Cortex of kidney (tissue), 1 donor: Measurements from ENCODE around the gene NUDT14.

Source experiments
- DNase-seq: peaks from one replicate; lab custom pipeline; 2025; lab: John Stamatoyannopoulos, UW

NUDT14 gene

DNA sequence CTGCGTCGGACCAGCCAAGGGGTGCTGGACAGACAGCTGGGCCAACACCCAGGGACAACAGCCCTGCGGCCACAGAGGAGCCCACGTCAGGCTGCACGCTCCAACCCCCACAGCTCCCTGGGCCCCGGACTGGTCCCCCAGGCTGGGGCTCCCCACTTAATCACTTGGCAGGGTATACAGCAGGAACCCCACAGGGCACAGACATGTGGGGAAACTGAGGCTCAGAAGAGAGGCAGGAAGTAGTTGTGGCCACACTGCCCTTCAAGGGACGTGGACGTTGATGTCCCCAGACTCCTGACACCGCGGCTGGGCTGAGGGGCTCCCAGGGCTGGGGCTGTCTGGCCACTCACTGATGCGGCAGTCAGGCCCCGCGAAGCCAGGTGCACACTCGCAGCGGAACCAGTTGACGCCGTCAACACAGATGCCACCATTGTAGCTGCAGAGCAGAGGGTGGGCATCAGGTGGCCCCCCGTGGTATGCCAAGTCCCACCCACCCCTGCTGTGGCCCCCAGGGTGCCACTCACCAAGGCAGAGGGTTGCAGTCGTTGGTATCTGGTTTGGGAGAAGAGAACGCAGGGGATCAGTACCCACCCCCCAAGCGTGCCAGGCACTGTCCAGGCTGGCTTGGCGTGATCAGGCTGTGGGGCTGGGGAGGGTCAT, 34.0 kb downstream of the NUDT14 start:
- no peak for DNase-seq

DNA sequence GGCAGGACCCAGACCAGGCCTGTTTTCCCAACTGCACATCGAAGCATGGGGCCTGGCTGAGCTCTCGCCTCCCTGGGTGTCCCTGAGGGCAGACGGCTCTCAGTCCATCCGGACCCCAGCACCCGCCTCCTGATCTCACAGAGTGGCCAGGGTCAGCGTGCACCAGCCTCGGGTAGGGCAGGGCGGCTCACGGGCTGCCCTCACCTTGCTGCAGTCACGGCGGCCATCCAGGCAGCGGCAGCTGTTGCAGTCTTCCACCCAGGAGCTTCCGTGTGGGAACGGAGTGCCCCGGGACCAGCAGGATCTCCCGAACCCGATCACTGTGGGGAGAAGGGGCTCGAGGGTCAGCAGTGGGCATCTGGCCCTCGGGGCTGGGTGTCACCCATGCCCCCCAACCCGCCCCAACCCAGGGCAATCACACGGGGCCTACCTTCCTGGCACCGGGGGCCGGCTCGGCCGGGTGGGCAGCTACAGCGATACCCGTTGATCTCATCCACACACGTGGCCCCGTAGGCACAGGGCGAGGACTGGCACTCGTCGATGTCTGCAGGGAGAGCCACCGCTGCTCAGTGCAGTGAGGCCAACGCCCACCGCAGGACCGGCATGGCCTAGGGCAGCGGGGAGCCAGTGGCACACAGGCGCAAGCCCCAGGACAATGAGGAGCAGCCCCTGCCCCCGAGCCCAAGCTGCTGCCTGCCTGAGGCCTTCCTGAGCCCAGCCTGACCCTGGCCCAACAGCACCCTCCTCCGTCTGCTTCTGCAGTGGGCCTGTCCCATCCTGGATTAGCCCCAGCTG, 34.7 kb downstream of the NUDT14 start:
- DNase-seq, result no peak

DNA sequence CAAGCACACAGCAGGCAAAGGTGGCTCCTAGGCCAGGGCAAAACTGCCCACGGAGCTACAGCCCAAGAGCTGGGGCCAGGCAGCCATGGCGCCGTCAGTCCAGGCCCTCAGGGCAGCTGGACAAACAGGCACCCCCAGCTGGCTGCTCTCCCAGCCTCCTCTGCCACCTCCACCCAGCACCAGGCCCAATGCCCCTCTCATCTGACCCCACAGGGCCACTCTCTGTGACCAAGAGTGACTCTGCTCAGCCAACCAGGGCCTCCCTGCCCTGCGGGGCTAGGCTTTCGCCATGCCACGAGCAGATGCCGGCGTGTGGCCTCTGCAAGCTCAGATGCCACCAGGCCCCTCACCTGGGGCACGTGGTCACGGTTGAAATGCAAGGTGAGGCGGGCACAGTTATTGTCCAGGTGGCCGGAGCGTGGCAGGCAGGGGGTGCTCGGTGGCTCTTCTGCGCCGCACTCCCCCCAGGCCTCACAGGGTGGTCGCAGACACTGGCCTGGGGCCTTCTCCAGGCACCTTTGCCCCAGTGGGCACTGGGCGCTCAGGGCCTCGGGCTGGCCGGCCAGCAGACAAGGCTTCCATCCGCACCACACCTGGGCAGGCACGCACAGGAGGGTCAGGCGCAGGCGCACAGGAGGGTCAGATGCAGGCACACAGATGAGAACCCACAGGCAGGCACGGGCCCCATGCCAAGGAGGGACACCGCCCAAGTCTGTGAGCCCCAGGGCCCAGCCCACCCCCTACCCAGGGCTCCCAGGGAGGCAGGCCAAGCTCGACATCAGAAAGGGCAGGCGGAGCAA, 35.5 kb downstream of the NUDT14 start:
- DNase-seq, result no peak

DNA sequence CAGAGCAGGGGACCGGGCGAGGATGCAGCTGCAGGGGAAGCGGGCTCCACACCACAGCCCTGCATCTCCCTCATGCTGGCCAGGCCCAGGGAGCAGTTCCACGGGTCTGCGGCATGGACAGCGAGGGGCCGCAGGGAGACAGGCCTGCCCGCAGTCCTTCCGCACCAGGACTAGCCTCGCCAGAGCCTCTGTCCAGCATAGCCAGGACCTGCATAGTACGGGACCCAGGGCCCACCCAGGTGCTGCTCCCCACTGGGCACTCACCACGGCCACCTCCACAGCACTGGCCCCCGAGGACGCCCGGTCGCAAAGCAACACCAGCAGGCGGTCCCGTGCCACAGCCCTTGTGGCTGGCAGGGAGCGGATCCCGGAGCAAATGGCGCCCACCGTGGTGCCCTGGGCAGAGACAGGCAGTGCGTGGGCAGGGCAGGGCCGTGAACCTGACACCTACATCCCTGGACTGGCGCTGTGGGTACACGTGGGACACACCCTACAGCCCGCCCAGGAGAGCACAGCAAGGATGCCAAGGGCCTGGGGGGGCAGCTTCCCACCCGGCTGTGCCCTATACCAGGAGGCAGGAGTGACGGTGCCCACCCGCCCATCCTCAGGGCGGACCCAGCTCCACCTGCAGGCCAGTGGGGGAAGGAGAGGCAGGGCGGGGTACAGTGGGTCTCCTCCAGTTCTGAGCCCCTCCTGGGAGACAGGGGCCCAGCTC, 36.3 kb downstream of the NUDT14 start:
- DNase-seq, result no peak

DNA sequence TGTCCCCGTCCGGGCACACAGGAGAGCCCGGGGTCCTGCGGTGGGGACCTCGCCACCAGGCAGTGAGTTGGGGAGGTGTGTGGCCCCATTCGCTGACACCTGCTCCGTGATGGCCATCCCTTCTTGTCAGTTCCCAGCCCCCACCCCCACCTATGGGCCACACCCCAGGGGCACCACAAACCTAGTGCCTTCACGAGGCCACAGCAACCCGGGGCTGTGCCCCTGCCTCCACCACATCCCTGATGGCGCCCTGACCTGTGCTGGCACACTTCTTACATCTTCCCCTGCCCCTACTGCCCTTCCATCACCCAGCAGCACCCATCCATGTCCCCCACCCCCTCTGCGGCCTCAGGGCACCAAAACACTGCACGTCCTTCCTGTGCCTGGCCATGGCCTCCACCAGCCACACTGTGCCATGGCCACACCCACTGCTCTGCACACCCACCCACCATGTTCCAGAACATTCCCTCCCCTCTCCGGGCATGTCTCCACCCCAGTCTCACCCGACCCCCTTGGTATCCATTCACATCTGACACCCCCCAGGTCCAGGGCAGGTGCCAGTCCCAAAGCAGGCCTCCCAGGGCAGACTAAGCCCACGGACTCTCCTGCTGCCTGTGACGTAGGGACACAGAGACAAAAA, 37.0 kb downstream of the NUDT14 start:
- no peak for DNase-seq

DNA sequence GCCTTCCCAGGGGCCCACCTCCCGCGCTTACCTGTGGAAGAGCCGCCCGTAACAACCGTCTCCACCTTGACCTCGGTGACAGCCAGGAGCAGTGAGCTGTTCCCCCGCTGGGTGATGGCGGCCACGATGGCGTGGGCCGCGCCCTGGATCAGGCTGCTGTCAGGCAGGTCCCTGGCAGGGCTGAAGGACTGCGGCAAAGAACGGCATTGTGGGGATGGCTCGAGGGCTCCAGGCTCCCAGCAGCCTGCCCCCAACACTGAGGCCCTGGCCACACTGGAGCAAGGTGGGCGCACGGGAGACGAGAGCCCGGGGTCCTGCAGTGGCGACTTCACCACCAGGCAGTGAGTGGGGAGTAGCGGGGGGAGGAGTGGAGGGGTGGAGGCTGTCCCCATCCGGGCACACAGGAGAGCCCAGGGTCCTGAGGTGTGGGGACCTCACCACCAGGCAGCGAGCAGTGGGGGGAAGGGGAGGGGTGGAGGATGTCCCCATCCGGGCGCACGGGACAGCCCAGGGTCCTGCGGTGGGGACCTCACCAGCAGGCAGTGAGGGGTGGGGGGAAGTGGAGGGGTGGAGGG, 37.6 kb downstream of the NUDT14 start:
- no peak for DNase-seq

DNA sequence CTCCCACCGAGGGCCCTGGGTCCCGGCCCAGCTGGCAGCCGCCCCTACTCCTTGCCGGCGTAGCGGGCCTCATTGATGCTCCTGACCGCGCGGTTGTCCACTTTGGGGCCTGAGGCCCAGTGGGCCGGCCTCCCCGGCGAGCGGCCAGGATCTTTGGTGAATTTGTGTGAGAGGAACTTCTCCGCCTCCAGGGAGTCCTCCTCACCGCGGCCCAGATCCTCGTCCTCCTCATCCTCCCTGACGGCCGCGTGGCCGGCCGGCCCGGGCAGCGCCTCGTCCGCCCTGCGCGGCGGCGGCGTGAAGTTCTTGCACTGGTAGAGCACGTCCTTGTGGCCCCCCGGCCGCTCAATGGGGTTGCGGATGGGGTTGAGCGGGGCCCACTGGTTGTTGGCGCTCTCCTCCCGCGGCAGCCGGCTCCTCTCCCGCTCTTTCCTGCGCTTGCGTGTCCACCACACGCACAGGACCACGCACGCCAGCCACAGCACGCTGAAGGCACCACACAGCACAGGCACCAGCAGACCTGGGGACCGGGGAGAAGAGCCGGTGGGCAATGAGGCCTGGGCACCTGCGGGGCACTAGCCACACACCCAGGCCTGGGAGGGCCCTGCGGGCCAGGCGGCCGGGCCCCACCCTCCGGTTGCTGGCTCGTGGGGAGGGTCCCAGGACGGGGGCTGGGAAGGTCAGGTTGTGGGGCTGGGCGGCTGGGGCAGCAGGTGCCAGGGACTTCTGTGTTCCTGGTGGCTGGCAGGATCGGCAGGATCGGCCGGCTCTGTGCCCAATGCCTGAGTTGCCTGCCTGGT, 38.3 kb downstream of the NUDT14 start:
- DNase-seq, result no peak

DNA sequence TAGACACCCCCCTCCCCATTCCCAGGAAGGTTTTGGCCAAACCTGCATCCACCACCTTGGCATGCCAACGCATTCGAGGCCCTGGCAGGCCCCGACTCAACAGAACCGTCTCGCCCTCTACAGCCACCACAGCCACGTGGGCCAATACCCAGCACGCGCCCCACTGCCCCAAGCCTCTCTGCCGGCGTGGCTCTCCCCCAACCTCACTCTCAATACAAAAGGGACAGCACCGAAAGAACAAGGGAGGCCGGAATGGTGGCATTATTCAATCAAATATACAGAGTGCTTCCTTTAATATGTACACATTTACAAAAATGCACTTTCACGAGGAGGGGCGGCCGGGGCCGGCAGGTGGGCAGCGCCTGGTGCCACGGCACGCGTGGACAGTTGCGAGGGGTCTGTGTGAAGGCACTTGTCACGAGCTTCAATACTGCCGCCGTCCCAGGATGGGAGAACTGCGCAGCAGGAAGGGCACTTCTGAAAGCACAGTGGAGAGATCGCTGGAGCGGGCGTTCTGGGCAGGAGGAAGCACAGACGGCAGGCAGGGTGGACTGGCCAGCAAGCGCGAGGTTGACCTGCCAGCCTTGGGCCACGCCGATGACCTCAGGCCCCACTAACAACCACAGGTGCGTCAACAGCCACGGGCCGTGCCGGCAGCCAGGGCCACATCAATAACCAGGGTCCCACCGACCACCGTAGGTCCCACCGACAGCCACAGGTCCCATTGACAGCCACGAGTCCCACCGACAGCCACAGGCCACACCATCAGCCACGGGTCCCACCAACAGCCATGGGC, 39.4 kb downstream of the NUDT14 start:
- no peak for DNase-seq

DNA sequence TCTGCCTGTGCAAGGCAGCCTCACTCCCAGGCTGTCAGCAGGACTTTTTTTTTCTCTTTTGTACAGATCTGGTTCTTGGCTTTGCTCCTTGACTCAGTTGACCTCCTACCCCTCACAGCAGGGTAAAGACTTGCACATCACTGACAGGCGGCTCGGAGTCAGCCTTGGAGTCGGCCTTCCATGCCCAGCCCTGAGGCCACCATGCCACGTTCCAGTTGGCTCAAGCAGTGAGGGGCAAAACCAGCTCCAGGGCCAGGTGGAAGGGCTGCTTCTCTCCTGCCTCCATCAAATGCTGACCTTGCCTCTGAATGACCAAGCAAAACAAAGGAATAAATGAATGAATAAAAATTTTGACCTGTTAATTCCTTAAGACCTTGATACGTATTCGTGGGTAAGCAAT, 40.1 kb downstream of the NUDT14 start:
- no peak for DNase-seq

DNA sequence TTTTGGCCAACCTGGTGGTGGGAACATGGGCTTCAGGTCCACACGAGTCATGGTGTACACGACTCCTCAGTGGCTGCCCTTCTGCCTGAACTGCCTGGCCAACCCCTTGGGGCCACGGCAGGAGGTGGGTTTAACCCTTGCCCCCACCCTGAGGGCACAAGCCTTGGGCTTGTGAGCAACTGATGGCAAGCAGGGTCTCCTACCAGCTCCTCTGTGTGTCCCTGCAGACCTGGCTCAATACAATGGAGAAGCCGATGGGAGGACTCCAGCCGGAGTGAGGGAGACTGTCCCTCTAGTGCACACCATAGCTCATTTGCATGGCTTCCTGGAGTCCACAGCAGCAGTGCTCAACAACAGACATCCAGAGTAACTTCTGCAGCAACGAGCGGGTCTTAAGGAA, 40.5 kb downstream of the NUDT14 start:
- DNase-seq, result no peak

DNA sequence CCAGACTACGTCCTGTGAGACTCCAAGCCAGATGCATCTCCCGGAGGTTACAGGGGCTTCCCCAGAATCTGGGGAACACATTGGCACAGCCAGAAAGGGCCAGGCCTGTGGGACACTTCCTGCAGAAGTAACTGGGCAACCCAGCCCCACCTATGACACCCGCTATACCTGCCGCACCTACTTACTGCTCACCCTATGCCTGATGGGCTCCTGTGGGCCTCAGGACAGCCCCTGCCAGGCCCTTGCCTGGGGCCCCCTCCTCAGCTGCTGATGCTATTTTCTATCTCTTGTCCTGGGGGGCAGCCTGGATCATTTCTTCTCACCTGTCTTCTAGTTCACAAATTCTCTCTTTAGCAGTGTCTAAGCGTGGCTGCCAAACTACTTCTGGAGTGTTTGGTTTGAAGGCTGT, 41.3 kb downstream of the NUDT14 start:
- no peak for DNase-seq

DNA sequence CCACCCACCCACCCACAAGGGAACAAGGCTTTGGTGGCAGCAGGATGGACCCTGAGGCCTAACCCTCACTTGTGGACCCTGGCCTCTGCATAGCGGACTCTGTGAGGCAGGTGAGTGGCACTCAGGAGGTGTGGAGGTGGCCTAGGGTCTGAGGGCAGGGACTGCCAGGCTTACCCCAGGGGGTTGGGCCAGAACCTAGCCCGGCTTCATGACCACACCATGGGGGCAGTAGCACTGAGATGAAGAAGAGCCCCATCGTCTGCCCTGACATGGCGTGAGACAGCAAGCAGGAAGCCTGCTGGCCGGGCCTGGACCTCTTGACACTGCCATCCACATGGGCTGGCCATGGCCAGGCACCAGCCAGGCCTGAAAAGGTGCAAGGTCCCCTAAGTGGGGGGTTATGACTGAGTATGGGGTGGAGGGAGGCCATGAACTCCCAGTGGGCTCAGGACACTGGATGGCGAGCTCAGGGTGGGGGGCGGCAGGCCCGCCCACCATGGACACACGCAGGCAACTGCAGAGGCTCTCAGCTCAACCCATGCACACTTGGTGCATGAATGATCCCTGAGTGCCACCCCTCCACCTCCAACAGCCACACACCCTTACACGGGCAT, 41.8 kb downstream of the NUDT14 start:
- DNase-seq, result no peak

DNA sequence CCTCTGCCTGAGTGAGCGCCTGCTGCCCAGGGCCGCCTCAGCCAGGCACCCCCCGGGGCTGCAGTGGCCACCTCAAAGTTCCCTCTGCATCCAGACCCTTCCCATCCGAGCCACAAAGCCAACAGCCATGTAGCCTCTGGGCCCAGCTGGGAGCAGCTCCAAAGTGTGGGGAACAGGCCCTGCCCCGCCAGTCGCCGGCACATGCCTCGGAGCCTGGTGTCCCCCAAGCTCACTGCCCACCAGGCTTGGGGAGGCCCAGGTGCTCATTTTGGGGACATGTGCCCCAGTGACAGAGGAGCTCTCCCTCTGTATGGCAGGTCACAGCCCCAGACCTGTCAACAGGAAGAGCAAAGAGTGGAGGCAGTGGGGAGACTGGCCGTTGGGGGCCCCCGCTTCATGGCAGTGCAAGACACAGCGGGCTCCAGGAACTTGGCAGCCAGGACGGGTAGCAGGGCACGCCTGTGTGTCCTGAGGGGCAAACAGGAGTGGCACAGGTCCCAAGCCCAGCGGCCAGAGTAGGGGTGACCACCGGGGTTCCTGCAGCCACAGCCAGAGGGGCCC, 42.5 kb downstream of the NUDT14 start:
- DNase-seq, result no peak

DNA sequence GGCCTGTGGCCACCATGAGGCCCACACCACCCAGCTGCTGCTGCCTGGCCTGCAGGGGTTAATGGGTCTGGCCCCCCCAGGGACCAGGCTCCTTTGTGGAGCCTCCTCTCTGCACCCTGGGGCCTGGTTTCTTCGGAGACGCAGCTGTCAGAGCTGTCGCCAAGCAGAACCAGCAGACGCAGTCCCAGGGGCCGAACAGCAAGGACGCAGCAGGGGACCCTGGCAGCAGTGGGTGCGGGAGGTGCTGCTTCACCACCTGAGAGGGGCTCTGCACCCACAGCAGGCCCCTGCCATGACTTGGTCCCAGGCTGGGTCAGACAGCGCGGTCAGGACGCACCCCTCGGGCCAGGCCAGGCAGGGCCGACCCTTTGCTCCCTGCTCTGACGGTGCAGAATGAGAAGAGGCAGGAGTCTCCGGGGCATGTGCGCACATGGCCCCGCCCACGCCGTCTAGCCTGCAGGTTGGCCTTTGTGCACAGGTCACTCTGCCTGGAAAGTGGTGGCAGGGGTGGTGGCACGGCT, 43.0 kb downstream of the NUDT14 start:
- DNase-seq, result no peak

DNA sequence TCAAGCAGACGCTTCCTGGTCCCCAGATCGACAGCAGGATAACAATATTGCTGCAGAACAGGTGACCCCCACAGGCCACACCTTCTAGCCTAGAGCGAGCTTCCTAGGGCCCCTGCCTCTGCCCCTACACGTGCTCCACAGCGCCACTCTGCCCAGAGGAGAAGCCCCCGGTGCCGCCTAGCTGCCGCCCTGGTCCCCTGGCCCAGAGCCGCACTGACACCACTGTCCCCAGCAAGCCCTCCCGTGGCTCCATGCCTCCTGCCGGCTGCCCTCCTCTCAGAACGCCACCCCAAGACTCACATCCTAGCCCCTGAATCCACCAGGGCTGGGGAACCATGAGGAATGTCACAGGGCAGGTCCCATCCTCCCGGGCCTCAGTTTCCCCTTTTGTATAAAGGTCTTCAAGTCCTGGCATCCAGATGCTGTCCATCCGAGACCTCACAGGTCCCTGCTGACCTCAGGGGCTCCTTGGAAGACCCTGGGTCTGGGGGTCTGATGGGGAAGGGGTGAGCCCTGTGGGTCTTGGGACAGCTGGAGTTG, 43.6 kb downstream of the NUDT14 start:
- no peak for DNase-seq

DNA sequence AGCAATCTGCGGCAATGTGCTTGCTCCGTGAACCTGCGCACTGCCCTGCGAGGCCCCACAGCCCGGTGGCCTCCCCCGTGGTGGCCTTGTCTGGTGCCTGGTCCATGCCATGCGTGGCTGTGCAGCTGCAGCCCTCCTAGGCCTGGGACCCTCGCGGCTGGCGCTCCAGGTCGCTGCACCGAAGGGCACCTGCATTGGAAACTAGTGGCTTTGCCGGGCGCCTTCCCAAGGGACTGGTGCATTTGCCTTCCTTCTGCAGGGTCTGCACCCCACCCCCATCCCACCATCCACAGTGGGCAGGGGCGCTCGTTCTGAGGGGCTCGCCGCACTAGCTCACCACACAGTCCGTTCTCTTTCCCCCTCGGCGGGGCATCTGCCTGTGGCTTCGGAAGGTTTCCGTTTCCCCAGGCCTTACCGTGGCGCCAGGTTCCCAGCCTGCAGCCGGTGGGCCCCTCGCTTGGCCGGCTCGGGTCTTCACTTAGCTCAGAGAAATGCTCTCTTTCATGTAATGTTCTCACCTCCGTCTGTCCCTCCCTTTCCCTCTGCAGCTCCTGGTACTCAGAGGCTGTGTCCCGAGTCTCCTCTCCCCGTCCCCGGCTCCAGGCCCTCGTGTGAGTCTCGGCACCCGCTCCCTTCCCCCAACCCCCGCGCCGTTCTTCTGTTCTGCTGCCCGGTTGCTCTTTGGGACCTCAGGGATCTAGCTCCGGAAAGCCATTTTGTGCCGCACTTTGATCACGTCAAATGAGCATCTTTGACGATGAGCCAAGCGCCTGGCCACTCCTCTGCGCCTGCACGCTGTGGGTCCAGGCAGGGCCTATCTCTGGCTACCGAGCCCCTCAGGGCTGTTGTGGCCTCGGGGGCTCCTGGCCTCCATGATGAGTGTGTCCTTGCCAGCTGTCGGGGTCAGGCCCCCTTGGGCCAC, 44.5 kb downstream of the NUDT14 start:
- DNase-seq, result no peak

DNA sequence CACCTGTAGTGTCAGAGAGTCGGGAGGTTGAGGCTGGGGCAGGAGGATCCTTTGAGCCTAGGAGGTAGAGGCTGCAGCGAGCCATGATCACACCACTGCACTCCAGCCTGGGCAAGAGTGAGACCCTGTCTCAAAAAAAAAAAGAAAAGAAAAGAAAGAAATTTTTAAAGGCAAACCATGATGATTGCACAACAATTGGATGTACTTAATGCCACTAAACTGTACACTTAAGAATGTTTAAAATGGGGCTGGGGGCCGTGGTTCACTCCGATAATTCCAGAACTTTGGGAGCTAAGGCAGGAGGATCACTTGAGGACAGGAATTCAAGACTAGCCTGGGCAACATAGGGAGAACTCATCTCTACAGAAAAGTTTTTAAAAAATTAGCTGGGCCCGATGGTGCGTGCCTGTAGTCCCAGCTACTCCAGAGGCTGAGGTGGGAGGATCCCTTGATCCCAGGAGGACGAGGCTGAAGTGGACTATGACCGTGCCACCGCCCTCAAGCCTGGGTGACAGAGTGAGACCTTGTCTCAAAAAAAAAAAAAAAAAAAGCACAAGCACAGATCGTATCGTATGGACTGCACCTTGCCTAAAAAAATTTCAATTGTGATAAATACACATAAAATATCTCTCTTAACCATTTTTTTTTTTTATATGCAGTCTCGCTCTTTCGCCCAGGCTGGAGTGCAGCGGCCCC, 45.3 kb downstream of the NUDT14 start:
- DNase-seq, result no peak
